Transverse colon (tissue), 4 donors: ENCODE measurements around the gene AUH.

Experiments used
- POLR2A ChIP-seq: fragments of 450-650 bp; IDR thresholded peaks from one replicate; pipeline ENCODE4 v1.6.1; 2016; ENCODE audit warnings: antibody characterized with exemption, mild to moderate bottlenecking, moderate library complexity
- POLR2AphosphoS5 ChIP-seq, 3 donors: sonication (generic); formaldehyde crosslinking; IDR thresholded peaks; one replicate each; pipeline ENCODE4 v1.6.1; 2016; ENCODE audit warnings: antibody characterized with exemption in 3 of 3
- TF ChIP-seq, protein P1 (sequence below), 5 experiments: fragments of 200-600 bp in 3 of 5; fragments of 450-650 bp in 2 of 5; sonication (generic) in 3 of 5; IDR thresholded peaks; 1 replicate in 2 of 5; 2 replicates in 3 of 5; pipeline ENCODE4 v1.5.1; 2016 to 2017; ENCODE audit warnings: antibody characterized with exemption in 5 of 5, inconsistent platforms in 3 of 5, mild to moderate bottlenecking in 2 of 5, moderate library complexity in 1 of 5

DNA sequence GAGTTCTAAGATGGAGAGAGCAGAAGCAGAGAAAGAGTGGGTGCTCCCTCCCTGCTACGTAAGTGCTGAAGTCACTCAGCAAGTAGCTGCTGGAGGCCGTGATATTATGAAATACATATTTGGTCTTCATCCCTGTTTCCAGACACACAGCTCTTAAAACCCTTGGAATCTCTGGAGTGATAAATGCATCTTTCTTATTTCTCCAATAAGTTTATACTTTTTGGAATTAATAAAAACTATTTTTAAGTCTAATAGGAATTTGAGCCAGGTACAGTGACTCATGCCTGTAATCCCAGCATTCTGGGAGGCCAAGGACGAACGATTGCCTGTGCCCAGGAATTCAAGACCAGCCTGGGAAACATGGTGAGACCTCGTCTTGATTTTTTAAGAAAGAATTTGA lies 60.6 kb downstream of the AUH start:
- TF ChIP-seq, protein P1, sequence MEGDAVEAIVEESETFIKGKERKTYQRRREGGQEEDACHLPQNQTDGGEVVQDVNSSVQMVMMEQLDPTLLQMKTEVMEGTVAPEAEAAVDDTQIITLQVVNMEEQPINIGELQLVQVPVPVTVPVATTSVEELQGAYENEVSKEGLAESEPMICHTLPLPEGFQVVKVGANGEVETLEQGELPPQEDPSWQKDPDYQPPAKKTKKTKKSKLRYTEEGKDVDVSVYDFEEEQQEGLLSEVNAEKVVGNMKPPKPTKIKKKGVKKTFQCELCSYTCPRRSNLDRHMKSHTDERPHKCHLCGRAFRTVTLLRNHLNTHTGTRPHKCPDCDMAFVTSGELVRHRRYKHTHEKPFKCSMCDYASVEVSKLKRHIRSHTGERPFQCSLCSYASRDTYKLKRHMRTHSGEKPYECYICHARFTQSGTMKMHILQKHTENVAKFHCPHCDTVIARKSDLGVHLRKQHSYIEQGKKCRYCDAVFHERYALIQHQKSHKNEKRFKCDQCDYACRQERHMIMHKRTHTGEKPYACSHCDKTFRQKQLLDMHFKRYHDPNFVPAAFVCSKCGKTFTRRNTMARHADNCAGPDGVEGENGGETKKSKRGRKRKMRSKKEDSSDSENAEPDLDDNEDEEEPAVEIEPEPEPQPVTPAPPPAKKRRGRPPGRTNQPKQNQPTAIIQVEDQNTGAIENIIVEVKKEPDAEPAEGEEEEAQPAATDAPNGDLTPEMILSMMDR (IDR thresholded peaks at IDR 0.05) = no peak
- TF ChIP-seq POLR2AphosphoS5 (IDR thresholded peaks at IDR 0.05) = no peak
- TF ChIP-seq POLR2A = no peak
